Esophagus squamous epithelium (tissue), 4 donors: Measurements from ENCODE around the gene ZNF600.

ENCODE experiments used
- POLR2A ChIP-seq, 4 donors: fragments of 450-650 bp; IDR thresholded peaks; one replicate each; pipeline ENCODE4 v1.6.1; 2017; ENCODE audit warnings: antibody characterized with exemption in 4 of 4, mild to moderate bottlenecking in 4 of 4, moderate library complexity in 3 of 4
- TF ChIP-seq, protein P1 (sequence below), 6 experiments: fragments of 450-650 bp in 4 of 6; fragments of 200-600 bp in 2 of 6; sonication (generic) in 2 of 6; IDR thresholded peaks; one replicate each; pipeline ENCODE4 v1.5.1; 2016 to 2019; ENCODE audit warnings: antibody characterized with exemption in 6 of 6, mild to moderate bottlenecking in 4 of 6, moderate library complexity in 4 of 6

GRCh38 chr19:52786078-52786463 lies 520 bp downstream of the ZNF600 start:
- TF ChIP-seq, protein P1, sequence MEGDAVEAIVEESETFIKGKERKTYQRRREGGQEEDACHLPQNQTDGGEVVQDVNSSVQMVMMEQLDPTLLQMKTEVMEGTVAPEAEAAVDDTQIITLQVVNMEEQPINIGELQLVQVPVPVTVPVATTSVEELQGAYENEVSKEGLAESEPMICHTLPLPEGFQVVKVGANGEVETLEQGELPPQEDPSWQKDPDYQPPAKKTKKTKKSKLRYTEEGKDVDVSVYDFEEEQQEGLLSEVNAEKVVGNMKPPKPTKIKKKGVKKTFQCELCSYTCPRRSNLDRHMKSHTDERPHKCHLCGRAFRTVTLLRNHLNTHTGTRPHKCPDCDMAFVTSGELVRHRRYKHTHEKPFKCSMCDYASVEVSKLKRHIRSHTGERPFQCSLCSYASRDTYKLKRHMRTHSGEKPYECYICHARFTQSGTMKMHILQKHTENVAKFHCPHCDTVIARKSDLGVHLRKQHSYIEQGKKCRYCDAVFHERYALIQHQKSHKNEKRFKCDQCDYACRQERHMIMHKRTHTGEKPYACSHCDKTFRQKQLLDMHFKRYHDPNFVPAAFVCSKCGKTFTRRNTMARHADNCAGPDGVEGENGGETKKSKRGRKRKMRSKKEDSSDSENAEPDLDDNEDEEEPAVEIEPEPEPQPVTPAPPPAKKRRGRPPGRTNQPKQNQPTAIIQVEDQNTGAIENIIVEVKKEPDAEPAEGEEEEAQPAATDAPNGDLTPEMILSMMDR (IDR thresholded peaks at IDR 0.05): no peak
- TF ChIP-seq POLR2A (IDR thresholded peaks at IDR 0.05): no peak
